GM21737 (cell line): Measurements from ENCODE around the gene SDK2.

Source experiments
- ATAC-seq: cut with Tn5 transposase; IDR thresholded peaks from one replicate; pipeline ENCODE4 v1.9.1; 2021; ENCODE audit warnings: mild to moderate bottlenecking, moderate library complexity; ENCODE audit not compliant: unreplicated experiment

The SDK2 gene

DNA sequence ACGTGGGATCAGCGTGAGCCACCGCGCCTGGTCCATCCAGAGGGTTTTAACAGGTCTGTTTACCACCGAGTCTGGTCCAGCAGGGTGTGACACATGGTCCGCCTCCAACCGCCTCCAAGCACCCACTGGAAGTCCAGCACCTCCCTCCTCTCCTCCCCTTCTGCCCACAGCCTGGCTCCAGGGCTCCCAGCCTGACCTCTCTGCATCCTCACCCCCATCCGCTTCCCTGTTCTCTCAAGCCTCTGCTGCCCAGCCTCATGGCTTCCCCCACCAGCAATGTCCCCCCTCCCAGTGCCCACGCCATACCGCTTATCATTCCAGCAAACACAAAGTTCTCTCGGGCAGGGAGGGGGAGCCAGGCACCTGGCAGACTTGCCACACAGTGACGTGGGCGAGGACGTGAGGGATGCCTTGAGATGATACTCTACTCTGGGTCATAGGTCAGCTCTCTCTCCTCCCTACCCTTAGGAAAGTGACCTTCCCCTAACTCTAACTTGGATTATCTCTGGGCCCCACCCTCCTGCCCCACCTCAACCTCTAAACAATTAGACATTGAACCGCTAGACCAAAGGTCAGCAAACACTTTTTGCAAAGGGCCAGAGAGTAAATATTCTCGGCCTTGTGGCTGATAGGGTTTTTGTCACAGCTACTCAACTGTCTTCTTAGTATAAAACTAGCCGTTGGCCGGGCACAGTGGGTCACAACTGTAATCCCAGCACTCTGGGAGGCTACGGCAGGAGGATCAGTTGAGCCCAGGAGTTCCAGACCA lies 355.5 kb downstream of the SDK2 start:
- no peak for ATAC-seq

GRCh38 chr17:73286863-73287296 lies 357.4 kb downstream of the SDK2 start:
- ATAC-seq, result no peak

- no peak for ATAC-seq
Observed at GRCh38 chr17:73285916-73286862, 358.1 kb downstream of the SDK2 start.

- ATAC-seq, result no peak
Observed at GRCh38 chr17:73285603-73285908, 358.7 kb downstream of the SDK2 start.

DNA sequence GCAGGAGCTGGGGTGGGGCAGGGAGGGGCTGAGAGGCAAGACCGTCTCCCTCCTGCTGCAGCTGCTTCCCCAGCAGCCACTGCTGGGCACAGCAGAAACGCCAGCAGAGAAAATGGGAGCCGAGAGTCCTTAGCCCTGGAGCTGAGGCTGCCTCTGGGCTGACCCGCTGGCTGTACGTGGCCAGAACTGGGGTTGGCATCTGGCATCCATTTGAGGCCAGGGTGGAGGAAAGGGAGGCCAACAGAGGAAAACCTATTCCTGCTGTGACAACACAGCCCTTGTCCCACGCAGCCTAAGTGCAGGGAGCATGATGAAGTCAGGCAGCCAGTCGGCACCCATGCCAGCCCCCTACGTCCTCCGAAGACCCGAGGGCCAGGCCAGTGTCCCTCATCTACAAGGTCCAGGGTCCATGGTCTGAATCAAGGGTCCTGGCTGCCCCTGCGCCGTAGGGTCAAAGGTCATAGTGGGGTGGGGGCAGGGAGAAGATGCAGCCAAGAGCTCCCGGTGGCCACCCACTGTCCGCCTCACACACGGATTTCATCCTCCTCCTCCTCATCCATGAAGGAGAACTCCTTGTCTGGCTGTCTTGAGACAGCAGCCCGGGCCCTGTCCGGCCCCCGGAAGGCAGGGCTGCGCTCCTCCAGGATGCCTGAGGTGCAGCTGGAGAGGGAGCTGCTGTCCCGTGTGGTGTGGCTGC lies 359.2 kb downstream of the SDK2 start:
- no peak for ATAC-seq
